GM18909 (cell line): ENCODE results near the gene ACLY.
A peak's percentile ranks its signal among the peaks of the same experiment; 100 is the strongest.
"Not testable (repeated sequence)": the region's sequence is repeated elsewhere in the genome, so short reads cannot be mapped to it uniquely, and the experiment has no call there.

Experiments used
- ATAC-seq: cut with Tn5 transposase; IDR thresholded peaks from one replicate; pipeline ENCODE4 v1.9.1; 2021; ENCODE audit warnings: mild to moderate bottlenecking; ENCODE audit not compliant: unreplicated experiment, poor library complexity

Gene ACLY

GRCh38 chr17:41882756-41883155, 36.0 kb downstream of the ACLY start:
- ATAC-seq: no peak

GRCh38 chr17:41880130-41880529, 38.6 kb downstream of the ACLY start:
- ATAC-seq: no peak

GRCh38 chr17:41874293-41874670, 44.5 kb downstream of the ACLY start:
- not testable (repeated sequence) for ATAC-seq

GRCh38 chr17:41873559-41874292, 45.0 kb downstream of the ACLY start:
- ATAC-seq: no peak

- ATAC-seq: no peak
Observed at GRCh38 chr17:41871789-41872188, 47.0 kb downstream of the ACLY start.

GRCh38 chr17:41870627-41871026, 48.1 kb downstream of the ACLY start:
- no peak for ATAC-seq

- ATAC-seq: no peak
Observed at GRCh38 chr17:41870097-41870496, 48.7 kb downstream of the ACLY start.

- no peak for ATAC-seq
Observed at GRCh38 chr17:41869426-41869825, 49.3 kb downstream of the ACLY start.

GRCh38 chr17:41868568-41868967, 50.2 kb downstream of the ACLY start:
- ATAC-seq: no peak

GRCh38 chr17:41865596-41865893, 53.2 kb downstream of the ACLY start:
- no peak for ATAC-seq

GRCh38 chr17:41864836-41865595, 53.7 kb downstream of the ACLY start, which contains the start of gene KLHL11:
KLHL11 (minus strand) TSS chr17:41865423; CDS start chr17:41865370, 53 bp downstream.
- peak; percentile 78 for ATAC-seq

GRCh38 chr17:41864498-41864835, 54.3 kb downstream of the ACLY start:
- peak; percentile 33 for ATAC-seq

GRCh38 chr17:41863074-41863848, 55.5 kb downstream of the ACLY start:
- ATAC-seq: no peak

- no peak for ATAC-seq
Observed at GRCh38 chr17:41860254-41860931, 58.4 kb downstream of the ACLY start.

GRCh38 chr17:41851382-41851781, 67.4 kb downstream of the ACLY start:
- ATAC-seq: not testable (repeated sequence)

GRCh38 chr17:41849251-41849990, 69.3 kb downstream of the ACLY start:
- ATAC-seq: no peak

- ATAC-seq: no peak
Observed at GRCh38 chr17:41848788-41849187, 70.0 kb downstream of the ACLY start.

- no peak for ATAC-seq
Observed at GRCh38 chr17:41844971-41845370, 73.8 kb downstream of the ACLY start.

GRCh38 chr17:41840781-41841180, 78.0 kb downstream of the ACLY start:
- ATAC-seq: not testable (repeated sequence)

- ATAC-seq: not testable (repeated sequence)
Observed at GRCh38 chr17:41839448-41839847, 79.3 kb downstream of the ACLY start.
